ENCODE results near the gene SLC35E1. TPM values are rescaled to one million over a fixed set of nuclear protein-coding genes. Genes with fewer than 3 reads are reported as not detected.

SLC35E1 gene
- total and polyA plus RNA-seq, 2 of the 13 experiments (the other 11 are each of a cell fraction or from before 2014, with no cell fraction given): 21.2 to 46.5 TPM

GRCh38 chr19:16542045-16542909, 29.9 kb downstream of the SLC35E1 start, which contains the start of gene CHERP (continued):
- peak; percentile 98 for TF ChIP-seq E2F1 (CRISPR knock-in tag; IDR thresholded peaks at IDR 0.05)
- TF ChIP-seq, protein P1, sequence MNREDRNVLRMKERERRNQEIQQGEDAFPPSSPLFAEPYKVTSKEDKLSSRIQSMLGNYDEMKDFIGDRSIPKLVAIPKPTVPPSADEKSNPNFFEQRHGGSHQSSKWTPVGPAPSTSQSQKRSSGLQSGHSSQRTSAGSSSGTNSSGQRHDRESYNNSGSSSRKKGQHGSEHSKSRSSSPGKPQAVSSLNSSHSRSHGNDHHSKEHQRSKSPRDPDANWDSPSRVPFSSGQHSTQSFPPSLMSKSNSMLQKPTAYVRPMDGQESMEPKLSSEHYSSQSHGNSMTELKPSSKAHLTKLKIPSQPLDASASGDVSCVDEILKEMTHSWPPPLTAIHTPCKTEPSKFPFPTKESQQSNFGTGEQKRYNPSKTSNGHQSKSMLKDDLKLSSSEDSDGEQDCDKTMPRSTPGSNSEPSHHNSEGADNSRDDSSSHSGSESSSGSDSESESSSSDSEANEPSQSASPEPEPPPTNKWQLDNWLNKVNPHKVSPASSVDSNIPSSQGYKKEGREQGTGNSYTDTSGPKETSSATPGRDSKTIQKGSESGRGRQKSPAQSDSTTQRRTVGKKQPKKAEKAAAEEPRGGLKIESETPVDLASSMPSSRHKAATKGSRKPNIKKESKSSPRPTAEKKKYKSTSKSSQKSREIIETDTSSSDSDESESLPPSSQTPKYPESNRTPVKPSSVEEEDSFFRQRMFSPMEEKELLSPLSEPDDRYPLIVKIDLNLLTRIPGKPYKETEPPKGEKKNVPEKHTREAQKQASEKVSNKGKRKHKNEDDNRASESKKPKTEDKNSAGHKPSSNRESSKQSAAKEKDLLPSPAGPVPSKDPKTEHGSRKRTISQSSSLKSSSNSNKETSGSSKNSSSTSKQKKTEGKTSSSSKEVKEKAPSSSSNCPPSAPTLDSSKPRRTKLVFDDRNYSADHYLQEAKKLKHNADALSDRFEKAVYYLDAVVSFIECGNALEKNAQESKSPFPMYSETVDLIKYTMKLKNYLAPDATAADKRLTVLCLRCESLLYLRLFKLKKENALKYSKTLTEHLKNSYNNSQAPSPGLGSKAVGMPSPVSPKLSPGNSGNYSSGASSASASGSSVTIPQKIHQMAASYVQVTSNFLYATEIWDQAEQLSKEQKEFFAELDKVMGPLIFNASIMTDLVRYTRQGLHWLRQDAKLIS (CRISPR knock-in tag; IDR thresholded peaks at IDR 0.05): no peak
- TF ChIP-seq GATAD1 (CRISPR knock-in tag; IDR thresholded peaks at IDR 0.05): peak; percentile 97
- peak; percentile 87 for TF ChIP-seq YEATS4 (CRISPR knock-in tag; IDR thresholded peaks at IDR 0.05; ENCODE audit: borderline replicate concordance)
- peak; percentile 78; the same call in 1 of the 2 replicates for TF ChIP-seq ZFP37 (CRISPR knock-in tag; IDR thresholded peaks at IDR 0.05; ENCODE audit: borderline replicate concordance)
- TF ChIP-seq, protein P2, sequence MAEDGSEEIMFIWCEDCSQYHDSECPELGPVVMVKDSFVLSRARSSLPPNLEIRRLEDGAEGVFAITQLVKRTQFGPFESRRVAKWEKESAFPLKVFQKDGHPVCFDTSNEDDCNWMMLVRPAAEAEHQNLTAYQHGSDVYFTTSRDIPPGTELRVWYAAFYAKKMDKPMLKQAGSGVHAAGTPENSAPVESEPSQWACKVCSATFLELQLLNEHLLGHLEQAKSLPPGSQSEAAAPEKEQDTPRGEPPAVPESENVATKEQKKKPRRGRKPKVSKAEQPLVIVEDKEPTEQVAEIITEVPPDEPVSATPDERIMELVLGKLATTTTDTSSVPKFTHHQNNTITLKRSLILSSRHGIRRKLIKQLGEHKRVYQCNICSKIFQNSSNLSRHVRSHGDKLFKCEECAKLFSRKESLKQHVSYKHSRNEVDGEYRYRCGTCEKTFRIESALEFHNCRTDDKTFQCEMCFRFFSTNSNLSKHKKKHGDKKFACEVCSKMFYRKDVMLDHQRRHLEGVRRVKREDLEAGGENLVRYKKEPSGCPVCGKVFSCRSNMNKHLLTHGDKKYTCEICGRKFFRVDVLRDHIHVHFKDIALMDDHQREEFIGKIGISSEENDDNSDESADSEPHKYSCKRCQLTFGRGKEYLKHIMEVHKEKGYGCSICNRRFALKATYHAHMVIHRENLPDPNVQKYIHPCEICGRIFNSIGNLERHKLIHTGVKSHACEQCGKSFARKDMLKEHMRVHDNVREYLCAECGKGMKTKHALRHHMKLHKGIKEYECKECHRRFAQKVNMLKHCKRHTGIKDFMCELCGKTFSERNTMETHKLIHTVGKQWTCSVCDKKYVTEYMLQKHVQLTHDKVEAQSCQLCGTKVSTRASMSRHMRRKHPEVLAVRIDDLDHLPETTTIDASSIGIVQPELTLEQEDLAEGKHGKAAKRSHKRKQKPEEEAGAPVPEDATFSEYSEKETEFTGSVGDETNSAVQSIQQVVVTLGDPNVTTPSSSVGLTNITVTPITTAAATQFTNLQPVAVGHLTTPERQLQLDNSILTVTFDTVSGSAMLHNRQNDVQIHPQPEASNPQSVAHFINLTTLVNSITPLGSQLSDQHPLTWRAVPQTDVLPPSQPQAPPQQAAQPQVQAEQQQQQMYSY (CRISPR knock-in tag; IDR thresholded peaks at IDR 0.05): peak; percentile 63
- TF ChIP-seq PHF5A (CRISPR knock-in tag; IDR thresholded peaks at IDR 0.05; ENCODE audit: low read depth, unreplicated experiment): peak; percentile 46
- 0 out of 2 replicates have a peak, but pooled peaks have one; percentile 39 for TF ChIP-seq PHF21A (CRISPR knock-in tag; IDR thresholded peaks at IDR 0.05)
- TF ChIP-seq KLF16 (CRISPR knock-in tag; IDR thresholded peaks at IDR 0.05): peak in 1 of 2 experiments; percentile 71; a peak in 1 of 4 replicates
- TF ChIP-seq ZGPAT (CRISPR knock-in tag; IDR thresholded peaks at IDR 0.05): peak; percentile 89
- TF ChIP-seq JUNB (CRISPR knock-in tag; IDR thresholded peaks at IDR 0.05; ENCODE audit: borderline replicate concordance): no peak
- TF ChIP-seq UBTF (CRISPR knock-in tag; IDR thresholded peaks at IDR 0.05): peak; percentile 70
- no peak for TF ChIP-seq ZNF160 (CRISPR knock-in tag; IDR thresholded peaks at IDR 0.05)
- no peak for TF ChIP-seq KDM6A (CRISPR knock-in tag; IDR thresholded peaks at IDR 0.05; ENCODE audit: low read depth)
- no peak for TF ChIP-seq ZNF652 (CRISPR knock-in tag; IDR thresholded peaks at IDR 0.05; ENCODE audit: borderline replicate concordance, low read depth)

All from HepG2 (cell line).